IMR-90 (cell line): ENCODE results near the gene MYH10. TPM values are rescaled to one million over a fixed set of nuclear protein-coding genes. Genes with fewer than 3 reads are reported as not detected.

Source experiments
- ATAC-seq: fragments of 200-7000 bp; cut with Tn5 transposase; 2 replicates; pipeline ENCODE4 v1.9.1; 2020; ENCODE audit warnings: low read depth, mild to moderate bottlenecking, moderate library complexity
- BruUV-seq: library from RNA; stranded (reverse); fragments of 400-500 nt; replicated peaks from 2 replicates; lab custom pipeline; 2021; lab: Mats Ljungman, UMichigan
- CTCF ChIA-PET: fragments of 300-600 bp; formaldehyde crosslinking; extraction: SDS; loops from one replicate; lab custom pipeline; 2021; ENCODE audit warnings: antibody characterized with exemption; lab: Yijun Ruan, JAX
- POLR2A ChIA-PET: fragments of 300-600 bp; sonication (Branson Sonifier 250); formaldehyde crosslinking; loops from one replicate; lab custom pipeline; 2022; ENCODE audit warnings: antibody characterized with exemption; ENCODE audit not compliant: unreplicated experiment; lab: Charles Lee
- DNase-seq: peaks from one replicate; pipeline ENCODE4 v3.0.0; 2013
- H2AFZ ChIP-seq: replicated peaks from 2 replicates; pipeline ENCODE3; 2013; ENCODE audit warnings: low read length, mild to moderate bottlenecking; ENCODE audit not compliant: poor library complexity
- H2AK5ac ChIP-seq: 2 replicates; pipeline ENCODE4 v1.6.1; 2013; ENCODE audit warnings: low read depth, low read length, inconsistent platforms
- H2AK9ac ChIP-seq: replicated peaks from 2 replicates; pipeline ENCODE3; 2013; ENCODE audit warnings: mild to moderate bottlenecking, low read depth, low read length, moderate library complexity; ENCODE audit not compliant: poor library complexity
- H2BK120ac ChIP-seq: 2 replicates; pipeline ENCODE4 v1.6.1; 2013; ENCODE audit warnings: low read depth, low read length, inconsistent platforms
- H2BK15ac ChIP-seq: 3 replicates; pipeline ENCODE4 v1.6.1; 2013; ENCODE audit warnings: low read depth, low read length, inconsistent platforms
- H2BK20ac ChIP-seq: 2 replicates; pipeline ENCODE4 v1.6.1; 2013; ENCODE audit warnings: low read depth, mild to moderate bottlenecking, inconsistent platforms, low read length, moderate library complexity
- H2BK5ac ChIP-seq: 2 replicates; pipeline ENCODE4 v1.6.1; 2013; ENCODE audit warnings: mild to moderate bottlenecking, low read depth, low read length, inconsistent platforms; ENCODE audit not compliant: poor library complexity, severe bottlenecking
- H3K14ac ChIP-seq: replicated peaks from 2 replicates; pipeline ENCODE4 v1.6.1; 2013; ENCODE audit warnings: low read depth, low read length, inconsistent platforms
- H3K18ac ChIP-seq: 2 replicates; pipeline ENCODE4 v1.6.1; 2013; ENCODE audit warnings: low read depth, low read length, control low read depth
- H3K23ac ChIP-seq: 2 replicates; pipeline ENCODE4 v1.6.1; 2013; ENCODE audit warnings: low read depth, low read length, inconsistent platforms
- H3K27ac ChIP-seq: 2 replicates; pipeline ENCODE4 v1.5.1; 2013; ENCODE audit warnings: mild to moderate bottlenecking, control low read depth, low read length; ENCODE audit not compliant: insufficient read depth
- H3K27me3 ChIP-seq: 2 replicates; pipeline ENCODE4 v1.6.1; 2013; ENCODE audit warnings: low read length; ENCODE audit not compliant: control insufficient read depth, insufficient read depth
- H3K36me3 ChIP-seq: 2 replicates; pipeline ENCODE4 v1.6.1; 2013; ENCODE audit warnings: low read length, mixed read lengths; ENCODE audit not compliant: control insufficient read depth, insufficient read depth
- H3K4ac ChIP-seq: 2 replicates; pipeline ENCODE4 v1.6.1; 2013; ENCODE audit warnings: low read depth, low read length, inconsistent platforms
- H3K4me1 ChIP-seq: 2 replicates; pipeline ENCODE4 v1.6.1; 2013; ENCODE audit warnings: low read length, mixed read lengths; ENCODE audit not compliant: control insufficient read depth, insufficient read depth
- H3K4me2 ChIP-seq: 2 replicates; pipeline ENCODE4 v1.6.1; 2013; ENCODE audit warnings: low read depth, mild to moderate bottlenecking, control low read depth, low read length, moderate library complexity
- H3K4me3 ChIP-seq: 2 replicates; pipeline ENCODE4 v1.5.1; 2013; ENCODE audit warnings: low read depth, mild to moderate bottlenecking, control low read depth, low read length, moderate library complexity; ENCODE audit not compliant: insufficient read depth
- H3K56ac ChIP-seq: 2 replicates; pipeline ENCODE4 v1.6.1; 2013; ENCODE audit warnings: low read length, inconsistent platforms; ENCODE audit not compliant: insufficient read depth; ENCODE audit errors: extremely low read depth
- H3K79me1 ChIP-seq, 2 experiments: 2 replicates each; pipeline ENCODE4 v1.6.1; 2013; ENCODE audit warnings: low read length in 2 of 2, inconsistent platforms in 1 of 2, low read depth in 1 of 2
- H3K9ac ChIP-seq: 2 replicates; pipeline ENCODE4 v1.6.1; 2013; ENCODE audit warnings: low read depth, low read length, control low read depth
- H3K9me1 ChIP-seq: 2 replicates; pipeline ENCODE4 v1.6.1; 2013; ENCODE audit warnings: low read length, inconsistent platforms; ENCODE audit not compliant: insufficient read depth
- H3K9me3 ChIP-seq: 2 replicates; pipeline ENCODE4 v1.6.1; 2013; ENCODE audit warnings: low read length; ENCODE audit not compliant: control insufficient read depth, insufficient read depth
- H4K20me1 ChIP-seq: 2 replicates; pipeline ENCODE4 v1.6.1; 2013; ENCODE audit warnings: low read length, inconsistent platforms; ENCODE audit not compliant: insufficient read depth
- H4K5ac ChIP-seq: 2 replicates; pipeline ENCODE4 v1.6.1; 2013; ENCODE audit warnings: mild to moderate bottlenecking, low read depth, low read length, control low read depth
- H4K8ac ChIP-seq, 2 experiments: 2 replicates each; pipeline ENCODE4 v1.6.1; 2013; ENCODE audit warnings: low read depth in 2 of 2, low read length in 2 of 2, control low read depth in 1 of 2, inconsistent platforms in 1 of 2
- H4K91ac ChIP-seq: 2 replicates; pipeline ENCODE4 v1.6.1; 2013; ENCODE audit warnings: low read depth, low read length, inconsistent platforms; ENCODE audit not compliant: insufficient read depth
- CEBPB ChIP-seq: IDR thresholded peaks from 2 replicates; pipeline ENCODE4 v1.6.1; 2012; ENCODE audit warnings: low read depth, low read length, improper control_type of control experiment
- whole genome bisulfite sequencing, 2 experiments: methylation state at CpG; one replicate each; pipeline versions ENCODE4 v1.1.5 to v1.1.7; 2013; ENCODE audit warnings: missing lambda C conversion rate in 2 of 2; ENCODE audit not compliant: insufficient read length in 1 of 2; ENCODE audit errors: extremely low coverage in 2 of 2; 5-methylcytosine and 5-hydroxymethylcytosine counted together
- dilution Hi-C: fragments of 300-500 bp; cut with HindIII; formaldehyde crosslinking; loops from one replicate; pipeline ENCODE4 v1.14.3; 2018; ENCODE audit warnings: low sequenced_read_pairs; ENCODE audit not compliant: unreplicated experiment
- in situ Hi-C: fragments of 300-500 bp; cut with MboI; formaldehyde crosslinking; loops from 3 replicates; pipeline ENCODE4 v1.14.3; 2019; ENCODE audit warnings: low sequenced_read_pairs, inconsistent platforms, mixed read lengths
- intact Hi-C: fragments of 100-400 bp; cut with micrococcal nuclease; formaldehyde crosslinking; loops from 2 replicates; pipeline ENCODE4 v1.10.0; 2022
- polyA plus RNA-seq, 3 experiments: library from polyadenylated mRNA; depleted of rRNA; stranded (reverse); fragments of >200 nt; gene quantifications; 2 replicates each; pipeline ENCODE4 v1.2.3, GENCODE V29; 2012; ENCODE audit warnings: low replicate concordance in 1 of 3
- total RNA-seq: library from RNA; depleted of rRNA; stranded (reverse); fragments of >200 nt; gene quantifications from 2 replicates; pipeline ENCODE4 v1.2.3, GENCODE V29; 2012

The MYH10 gene
- total and polyA plus RNA-seq, 2 of the 4 experiments (the other 2 are of a cell fraction), result 71.2 to 95.2 TPM

DNA sequence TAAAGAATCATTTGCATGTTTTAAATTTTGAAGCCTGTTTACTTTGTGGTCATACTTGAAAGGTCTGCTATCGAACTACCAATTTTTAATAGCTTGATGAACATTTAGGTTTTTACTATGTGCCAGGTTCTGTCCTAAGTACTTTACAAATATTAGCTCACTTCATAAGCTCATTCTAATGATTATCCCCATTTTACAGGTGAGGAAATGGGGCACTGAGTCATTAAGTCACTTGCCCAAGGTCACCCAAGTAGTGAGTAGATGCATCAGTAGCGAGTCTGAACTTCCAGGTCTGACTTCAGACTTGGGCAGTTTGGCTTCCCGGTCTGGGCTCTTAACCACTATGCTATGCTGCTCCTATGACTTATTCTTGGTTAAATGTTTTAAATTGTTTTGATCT is 190.8 kb downstream of the MYH10 start:
- no CpG with 5 or more reads among the region's 3 CpGs for WGBS, 2 experiments
- H3K27ac ChIP-seq, result no peak overlapping the region
- no peak overlapping the region for H3K4me2 ChIP-seq
- CTCF ChIA-PET, result interaction anchor here (0.6 kb wide), 1 partner anchor 56 kb away, joined by 3 read pairs; no protein-coding TSS in a partner anchor
- no peak overlapping the region for H3K18ac ChIP-seq
- dilution Hi-C loops (no loop called here), intact Hi-C loops (loop anchor here (5.0 kb wide), 1 partner anchor 48 kb away; no protein-coding TSS in a partner anchor), in situ Hi-C loops (no loop called here)
- no peak overlapping the region for H3K9ac ChIP-seq
- no peak overlapping the region for H4K5ac ChIP-seq
- H3K36me3 ChIP-seq, result peaks cover 18% of the 10 kb centered on the region
- peaks cover 5 to 44% of the 10 kb centered on the region in 2 experiments; a peak in 3 of 4 replicates for H3K79me1 ChIP-seq
- H2AFZ ChIP-seq, result no peak overlapping the region
- DNase-seq (no peak), ATAC-seq (no peak)
- TF ChIP-seq CEBPB, result no peak
- H2BK120ac ChIP-seq, result no peak overlapping the region
- H3K23ac ChIP-seq, result no peak overlapping the region
- H2AK5ac ChIP-seq, result no peak overlapping the region
- no peak overlapping the region for H3K56ac ChIP-seq
- peaks cover 83% of the 10 kb centered on the region for H4K20me1 ChIP-seq
- H3K4me3 ChIP-seq, result no peak overlapping the region
- BruUV-seq, result no TSS peak
- H3K9me1 ChIP-seq, result peaks cover 4% of the 10 kb centered on the region; the same call in 1 of the 2 replicates
- H3K9me3 ChIP-seq, result no peaks in the 10 kb centered on the region
- no peak overlapping the region for H2BK20ac ChIP-seq
- no peak overlapping the region for H4K8ac ChIP-seq
- no peak overlapping the region for H4K91ac ChIP-seq
- no peaks in the 10 kb centered on the region for H3K27me3 ChIP-seq
- POLR2A ChIA-PET, result interaction anchor here (0.5 kb wide), 1 partner anchor 59 kb away, joined by 3 read pairs; no protein-coding TSS in a partner anchor
- H3K4me1 ChIP-seq, result peaks cover 2% of the 10 kb centered on the region; the same call in 1 of the 2 replicates
- no peak overlapping the region for H3K4ac ChIP-seq
- no peak overlapping the region for H3K14ac ChIP-seq
- H2AK9ac ChIP-seq, result no peak overlapping the region
- H2BK5ac ChIP-seq, result no peak overlapping the region
- H2BK15ac ChIP-seq, result no peak overlapping the region
